LNCAP (cell line): ENCODE data around the gene GPSM1.

ENCODE experiments used
- CTCF ChIP-seq: fragments of 450-650 bp; IDR thresholded peaks from 2 replicates; pipeline ENCODE4 v1.5.1; 2017; ENCODE audit warnings: mild to moderate bottlenecking

The GPSM1 gene

GRCh38 chr9:136308702-136309053 is 18.7 kb upstream of the GPSM1 start:
- no peak for TF ChIP-seq CTCF

- no peak for TF ChIP-seq CTCF
These were observed 18.1 kb upstream of the GPSM1 start for GRCh38 chr9:136309101-136309801.

GRCh38 chr9:136309806-136310220 is 17.5 kb upstream of the GPSM1 start:
- no peak for TF ChIP-seq CTCF

GRCh38 chr9:136310273-136311030 is 16.9 kb upstream of the GPSM1 start:
- no peak for TF ChIP-seq CTCF

- no peak for TF ChIP-seq CTCF
These were observed 16.0 kb upstream of the GPSM1 start for GRCh38 chr9:136311051-136312008.

- TF ChIP-seq CTCF: no peak
These were observed 15.3 kb upstream of the GPSM1 start for GRCh38 chr9:136312009-136312375.

GRCh38 chr9:136312436-136312835 is 14.9 kb upstream of the GPSM1 start:
- peak; percentile 35; the same call in 1 of the 2 replicates for TF ChIP-seq CTCF
